Hepatocyte (in vitro differentiated cells): ENCODE measurements around the gene RIMBP3B. TPM values are rescaled to one million over a fixed set of nuclear protein-coding genes. Genes with fewer than 3 reads are reported as not detected.
"Not testable (repeated sequence)": the region's sequence is repeated elsewhere in the genome, so short reads cannot be mapped to it uniquely, and the experiment has no call there.

Experiments used
- DNase-seq: peaks from one replicate; pipeline ENCODE4 v3.0.0-alpha.2; 2016; ENCODE audit warnings: low spot score
- H2AFZ ChIP-seq: fragments of 200-600 bp; sonication (generic); 2 replicates; pipeline ENCODE4 v1.6.0; 2016; ENCODE audit warnings: antibody characterized with exemption, mild to moderate bottlenecking
- H3K27ac ChIP-seq: fragments of 200-600 bp; sonication (generic); 2 replicates; pipeline ENCODE4 v1.5.1; 2016; ENCODE audit warnings: mild to moderate bottlenecking
- H3K27me3 ChIP-seq: fragments of 200-600 bp; sonication (generic); 2 replicates; pipeline ENCODE4 v1.6.1; 2016
- H3K36me3 ChIP-seq: fragments of 200-600 bp; sonication (generic); replicated peaks from 2 replicates; pipeline ENCODE4 v1.5.1; 2016; ENCODE audit warnings: low read depth; ENCODE audit not compliant: insufficient read depth
- H3K4me1 ChIP-seq: fragments of 200-600 bp; sonication (generic); 2 replicates; pipeline ENCODE4 v1.5.1; 2016; ENCODE audit warnings: mild to moderate bottlenecking, moderate library complexity; ENCODE audit not compliant: insufficient read depth
- H3K4me2 ChIP-seq: fragments of 200-600 bp; sonication (generic); 2 replicates; pipeline ENCODE4 v1.6.0; 2016
- H3K4me3 ChIP-seq: fragments of 200-600 bp; sonication (generic); 2 replicates; pipeline ENCODE4 v1.5.1; 2016; ENCODE audit warnings: mild to moderate bottlenecking
- H3K79me2 ChIP-seq: fragments of 200-600 bp; sonication (generic); 2 replicates; pipeline ENCODE4 v1.6.0; 2017; ENCODE audit warnings: mild to moderate bottlenecking
- H3K9me2 ChIP-seq: fragments of 200-600 bp; sonication (generic); replicated peaks from 2 replicates; pipeline ENCODE4 v1.6.0; 2017; ENCODE audit warnings: mild to moderate bottlenecking; ENCODE audit not compliant: insufficient read depth
- H3K9me3 ChIP-seq: fragments of 200-600 bp; sonication (generic); 2 replicates; pipeline ENCODE4 v1.5.1; 2016; ENCODE audit warnings: low read depth, mild to moderate bottlenecking
- H4K20me1 ChIP-seq: fragments of 200-600 bp; sonication (generic); 2 replicates; pipeline ENCODE4 v1.6.0; 2016; ENCODE audit warnings: mild to moderate bottlenecking; ENCODE audit not compliant: insufficient read depth, poor library complexity, severe bottlenecking
- WGBS: methylation state at CpG from one replicate; pipeline ENCODE4 v1.1.6; 2016; ENCODE audit warnings: low lambda C conversion rate; ENCODE audit errors: missing lambda C conversion rate; 5-methylcytosine and 5-hydroxymethylcytosine counted together
- polyA plus RNA-seq: library from polyadenylated mRNA; unstranded; fragments of >200 nt; fragmentation: Nextera tagmentation; extraction: Ambion mirVana; gene quantifications from 2 replicates; pipeline ENCODE4 v1.2.1, GENCODE V29; 2016
- small RNA-seq: library from RNA; depleted of rRNA; stranded (forward); fragments of <200 nt; gene quantifications from one replicate; pipeline ENCODE3, GENCODE V24; 2014
- total RNA-seq: library from RNA; depleted of rRNA; stranded (reverse); fragments of >200 nt; gene quantifications from 2 replicates; pipeline ENCODE4 v1.2.3, GENCODE V29; 2014

Gene RIMBP3B
- total and polyA plus RNA-seq, 2 experiments from 2014 or later: 0.02 to 0.17 TPM

GRCh38 chr22:21434378-21435233 lies 51.1 kb downstream of the RIMBP3B start:
- H3K9me2 ChIP-seq, H3K4me3 ChIP-seq, H3K9me3 ChIP-seq, DNase-seq, H4K20me1 ChIP-seq, H3K36me3 ChIP-seq, H2AFZ ChIP-seq, H3K79me2 ChIP-seq, H3K27me3 ChIP-seq, H3K4me2 ChIP-seq, H3K4me1 ChIP-seq, H3K27ac ChIP-seq: not testable (repeated sequence)
- no CpG with 5 or more reads among the region's 15 CpGs for WGBS

- not testable (repeated sequence) for H3K4me2 ChIP-seq, H3K79me2 ChIP-seq, H4K20me1 ChIP-seq, H3K4me3 ChIP-seq, H3K27ac ChIP-seq, H3K36me3 ChIP-seq, H2AFZ ChIP-seq, H3K9me3 ChIP-seq, H3K9me2 ChIP-seq, H3K4me1 ChIP-seq, DNase-seq, H3K27me3 ChIP-seq
- 67% methylated on average over 4 of the region's 12 CpGs for WGBS
Measured at GRCh38 chr22:21435998-21436810, 52.7 kb downstream of the RIMBP3B start.

- WGBS: 92% methylated on average over 5 of the region's 6 CpGs
- not testable (repeated sequence) for H3K9me3 ChIP-seq, H3K27me3 ChIP-seq, H3K9me2 ChIP-seq, H4K20me1 ChIP-seq, H2AFZ ChIP-seq, H3K4me1 ChIP-seq, DNase-seq, H3K4me3 ChIP-seq, H3K79me2 ChIP-seq, H3K4me2 ChIP-seq, H3K36me3 ChIP-seq, H3K27ac ChIP-seq
Measured at GRCh38 chr22:21438013-21438412, 54.5 kb downstream of the RIMBP3B start.

Small RNAs within 50 kb of the gene (small RNA-seq; reads per million reads assigned to genes)
- gene RF00492 (not detected), gene RN7SKP63 (not detected)

Other genes starting within 250 kb of the RIMBP3B start
- 16.9 and 21.2 TPM in 2 replicates for gene HIC2, start 33.6 kb downstream of the RIMBP3B start, total RNA-seq
- 9.4 and 11.4 TPM in 2 replicates for gene HIC2, start 33.6 kb downstream of the RIMBP3B start, polyA plus RNA-seq
- 5.9 and 13.4 TPM in 2 replicates for gene TMEM191C, start 83.6 kb downstream of the RIMBP3B start, total RNA-seq
- 3.9 and 15.5 TPM in 2 replicates for gene TMEM191C, start 83.6 kb downstream of the RIMBP3B start, polyA plus RNA-seq
- gene RIMBP3C, start 167.7 kb downstream of the RIMBP3B start, total RNA-seq: 0.30 and 0.32 TPM in 2 replicates
- 0.05 TPM in 1 of 2 replicates, not detected in the other for gene RIMBP3C, start 167.7 kb downstream of the RIMBP3B start, polyA plus RNA-seq
- 49.3 and 52.0 TPM in 2 replicates for gene UBE2L3, start 184.0 kb downstream of the RIMBP3B start, total RNA-seq
- 85.7 and 91.0 TPM in 2 replicates for gene UBE2L3, start 184.0 kb downstream of the RIMBP3B start, polyA plus RNA-seq
- 24.1 and 34.6 TPM in 2 replicates for gene YDJC, start 246.3 kb downstream of the RIMBP3B start, total RNA-seq
- 44.5 and 49.8 TPM in 2 replicates for gene YDJC, start 246.3 kb downstream of the RIMBP3B start, polyA plus RNA-seq
- gene CCDC116, start 249.0 kb downstream of the RIMBP3B start, total RNA-seq: 0.20 and 0.30 TPM in 2 replicates
- 1.3 and 1.5 TPM in 2 replicates for gene CCDC116, start 249.0 kb downstream of the RIMBP3B start, polyA plus RNA-seq